Peyer's patch (tissue), 4 donors: ENCODE measurements around the gene ITGB5. TPM values are rescaled to one million over a fixed set of nuclear protein-coding genes. Genes with fewer than 3 reads are reported as not detected.

Source experiments
- DNase-seq, 3 donors: peaks; one replicate each; pipeline ENCODE4 v3.0.0-alpha.2; 2017 to 2019
- H3K27ac ChIP-seq, 4 donors: fragments of 200-600 bp; sonication (generic); one replicate each; pipeline ENCODE4 v1.5.1; 2016 to 2019
- H3K27me3 ChIP-seq, 2 donors: fragments of 200-600 bp; sonication (generic); one replicate each; pipeline ENCODE4 v1.5.1; 2019
- H3K36me3 ChIP-seq, 3 donors: fragments of 200-600 bp; sonication (generic); one replicate each; pipeline ENCODE4 v1.5.1; 2016 to 2019
- H3K4me1 ChIP-seq, 4 donors: fragments of 200-600 bp; sonication (generic); one replicate each; pipeline ENCODE4 v1.5.1; 2016 to 2019
- H3K4me3 ChIP-seq, 4 donors: fragments of 200-600 bp; sonication (generic); 1 replicate in 3 of 4; 2 replicates in 1 of 4; pipeline ENCODE4 v1.5.1; 2016 to 2019; ENCODE audit warnings: mild to moderate bottlenecking in 1 of 4
- H3K9me3 ChIP-seq, 4 donors: fragments of 200-600 bp; sonication (generic); one replicate each; pipeline ENCODE4 v1.5.1; 2016 to 2019; ENCODE audit warnings: mild to moderate bottlenecking in 1 of 4
- CTCF ChIP-seq, 6 experiments: fragments of 450-650 bp in 4 of 6; fragments of 200-600 bp in 2 of 6; sonication (generic) in 1 of 6; IDR thresholded peaks; one replicate each; pipeline ENCODE4 v1.5.1; 2017 to 2019; ENCODE audit warnings: antibody characterized with exemption in 6 of 6, mild to moderate bottlenecking in 3 of 6, moderate library complexity in 1 of 6
- POLR2A ChIP-seq, 2 donors: fragments of 450-650 bp; IDR thresholded peaks; one replicate each; pipeline ENCODE4 v1.5.1; 2017; ENCODE audit warnings: antibody characterized with exemption in 2 of 2, mild to moderate bottlenecking in 2 of 2, moderate library complexity in 2 of 2
- total RNA-seq, 4 donors: library from RNA; depleted of rRNA; stranded (reverse); fragments of >200 nt; gene quantifications; one replicate each; pipeline ENCODE4 v1.1.0, GENCODE V29; 2016

The ITGB5 gene
- total RNA-seq, 4 donors from 2014 or later, result 79.5 to 143 (median 132) TPM

- Histone ChIP-seq H3K27ac (no peak overlapping the region), H3K4me1 (no peaks in the 10 kb centered on the region), H3K4me3 (no peak overlapping the region), H3K36me3 (peaks cover 0 to 85% (median 0%) of the 10 kb centered on the region in 3 donors), H3K9me3 (no peaks in the 10 kb centered on the region), H3K27me3 (no peaks in the 10 kb centered on the region)
- TF ChIP-seq POLR2A (IDR thresholded peaks at IDR 0.05) (no peak), CTCF (IDR thresholded peaks at IDR 0.05) (no peak)
- DNase-seq, result no peak
Observed at GRCh38 chr3:124741027-124741426, 146.1 kb downstream of the ITGB5 start.

GRCh38 chr3:124731760-124732159 lies 155.4 kb downstream of the ITGB5 start:
- Histone ChIP-seq H3K27me3 (no peaks in the 10 kb centered on the region), H3K4me3 (no peak overlapping the region), H3K36me3 (peaks cover 0 to 13% (median 0%) of the 10 kb centered on the region in 3 donors), H3K9me3 (no peaks in the 10 kb centered on the region), H3K27ac (no peak overlapping the region), H3K4me1 (peaks cover 0 to 23% (median 7%) of the 10 kb centered on the region in 4 donors)
- no peak for TF ChIP-seq POLR2A (IDR thresholded peaks at IDR 0.05)
- no peak for TF ChIP-seq CTCF (IDR thresholded peaks at IDR 0.05)
- DNase-seq, result no peak

GRCh38 chr3:124730941-124731297 lies 156.2 kb downstream of the ITGB5 start:
- Histone ChIP-seq H3K4me1 (peaks cover 0 to 23% (median 7%) of the 10 kb centered on the region in 4 donors), H3K9me3 (no peaks in the 10 kb centered on the region), H3K27ac (peak overlapping the region; percentile 57 to 71 (median 69)), H3K4me3 (peak overlapping the region; percentile 56 to 94 (median 76)), H3K36me3 (peaks cover 0 to 8% (median 0%) of the 10 kb centered on the region in 3 donors), H3K27me3 (no peaks in the 10 kb centered on the region)
- DNase-seq, result no peak
- TF ChIP-seq POLR2A (IDR thresholded peaks at IDR 0.05) (no peak), CTCF (IDR thresholded peaks at IDR 0.05) (no peak)

- H3K9me3 ChIP-seq, result no peaks in the 10 kb centered on the region
- peak within 1 kb of the TSS; percentile 57 to 71 (median 69) for H3K27ac ChIP-seq
- TF ChIP-seq POLR2A (IDR thresholded peaks at IDR 0.05), result peak; percentile 66 to 75
- TF ChIP-seq CTCF (IDR thresholded peaks at IDR 0.05), result no peak
- peak; percentile 89 to 97 (median 95) for DNase-seq
- H3K4me1 ChIP-seq, result peaks cover 0 to 23% (median 7%) of the 10 kb centered on the region in 4 donors
- peaks cover 0 to 2% (median 0%) of the 10 kb centered on the region in 3 donors for H3K36me3 ChIP-seq
- peak within 1 kb of the TSS; percentile 56 to 94 (median 76) for H3K4me3 ChIP-seq
- no peaks in the 10 kb centered on the region for H3K27me3 ChIP-seq
Observed at GRCh38 chr3:124730129-124730940, 156.8 kb downstream of the ITGB5 start, which contains the start of gene UMPS. Gene UMPS, plus strand, starts transcription at chr3:124730452. Its CDS starts 20 bp downstream, at chr3:124730472.

- no peaks in the 10 kb centered on the region for H3K4me1 ChIP-seq
- TF ChIP-seq POLR2A (IDR thresholded peaks at IDR 0.05) (no peak), CTCF (IDR thresholded peaks at IDR 0.05) (no peak)
- DNase-seq, result no peak
- no peak overlapping the region for H3K27ac ChIP-seq
- H3K4me3 ChIP-seq, result no peak overlapping the region
- peaks cover 0 to 4% of the 10 kb centered on the region in 2 donors for H3K27me3 ChIP-seq
- no peaks in the 10 kb centered on the region for H3K9me3 ChIP-seq
- H3K36me3 ChIP-seq, result no peaks in the 10 kb centered on the region
Observed at GRCh38 chr3:124722589-124722988, 164.6 kb downstream of the ITGB5 start.
